Osteoblast (primary cell): Measurements from ENCODE around the gene FRMD5. TPM values are rescaled to one million over a fixed set of nuclear protein-coding genes. Genes with fewer than 3 reads are reported as not detected.

Experiments used
- DNase-seq: peaks from one replicate; pipeline ENCODE4 v3.0.0; 2011; ENCODE audit warnings: low spot score, mixed read lengths; ENCODE audit not compliant: insufficient read length; ENCODE audit errors: missing footprints
- H2AFZ ChIP-seq: 2 replicates; pipeline ENCODE4 v1.6.0; 2011; ENCODE audit warnings: mild to moderate bottlenecking, low read length
- H3K27ac ChIP-seq: 2 replicates; pipeline ENCODE4 v1.5.1; 2011; ENCODE audit warnings: mild to moderate bottlenecking, low read depth, low read length, moderate library complexity
- H3K27me3 ChIP-seq: 2 replicates; pipeline ENCODE4 v1.6.0; 2012; ENCODE audit warnings: mild to moderate bottlenecking, control low read depth, inconsistent platforms, low read length, moderate library complexity; ENCODE audit not compliant: insufficient read depth
- H3K36me3 ChIP-seq: 2 replicates; pipeline ENCODE4 v1.5.1; 2011; ENCODE audit warnings: mild to moderate bottlenecking, low read length, control low read depth, moderate library complexity; ENCODE audit not compliant: insufficient read depth
- H3K4me1 ChIP-seq: 2 replicates; pipeline ENCODE4 v1.5.1; 2011; ENCODE audit warnings: mild to moderate bottlenecking, low read length, control low read depth, moderate library complexity; ENCODE audit not compliant: insufficient read depth
- H3K4me2 ChIP-seq: 2 replicates; pipeline ENCODE4 v1.6.0; 2011; ENCODE audit warnings: mild to moderate bottlenecking, low read length; ENCODE audit not compliant: insufficient read depth
- H3K4me3 ChIP-seq: fragments of 200-600 bp; sonication (generic); 3 replicates; pipeline ENCODE4 v1.5.1; 2012; ENCODE audit warnings: mild to moderate bottlenecking, low read length, inconsistent platforms; ENCODE audit not compliant: insufficient read depth
- H3K79me2 ChIP-seq: 2 replicates; pipeline ENCODE4 v1.6.0; 2012; ENCODE audit warnings: mild to moderate bottlenecking, low read length, control low read depth, inconsistent platforms; ENCODE audit not compliant: insufficient read depth
- H3K9me3 ChIP-seq: 2 replicates; pipeline ENCODE4 v1.5.1; 2011; ENCODE audit warnings: low read depth, low read length, control low read depth
- H4K20me1 ChIP-seq: 2 replicates; pipeline ENCODE4 v1.6.0; 2012; ENCODE audit warnings: mild to moderate bottlenecking, low read length, control low read depth; ENCODE audit not compliant: insufficient read depth
- CTCF ChIP-seq: IDR thresholded peaks from 2 replicates; pipeline ENCODE4 v1.5.1; 2011; ENCODE audit warnings: mild to moderate bottlenecking, low read depth, low read length, moderate library complexity; ENCODE audit errors: extremely low read depth
- total RNA-seq: library from RNA; depleted of rRNA; stranded (reverse); fragments of >200 nt; gene quantifications from 2 replicates; pipeline ENCODE4 v1.2.3, GENCODE V29; 2012

The FRMD5 gene
- total RNA-seq, 1 donor: 3.3 TPM

GRCh38 chr15:43880406-43881194, 314.5 kb downstream of the FRMD5 start:
- DNase-seq: peak; percentile 81
- peaks cover 4% of the 10 kb centered on the region for H3K36me3 ChIP-seq
- no peaks in the 10 kb centered on the region for H3K4me1 ChIP-seq
- no peak overlapping the region for H3K4me2 ChIP-seq
- H3K4me3 ChIP-seq: no peak overlapping the region
- no peaks in the 10 kb centered on the region for H3K79me2 ChIP-seq
- H3K9me3 ChIP-seq: no peaks in the 10 kb centered on the region
- no peak for TF ChIP-seq CTCF
- no peaks in the 10 kb centered on the region for H3K27me3 ChIP-seq
- H2AFZ ChIP-seq: no peak overlapping the region
- H4K20me1 ChIP-seq: no peaks in the 10 kb centered on the region
- H3K27ac ChIP-seq: no peak overlapping the region

DNA sequence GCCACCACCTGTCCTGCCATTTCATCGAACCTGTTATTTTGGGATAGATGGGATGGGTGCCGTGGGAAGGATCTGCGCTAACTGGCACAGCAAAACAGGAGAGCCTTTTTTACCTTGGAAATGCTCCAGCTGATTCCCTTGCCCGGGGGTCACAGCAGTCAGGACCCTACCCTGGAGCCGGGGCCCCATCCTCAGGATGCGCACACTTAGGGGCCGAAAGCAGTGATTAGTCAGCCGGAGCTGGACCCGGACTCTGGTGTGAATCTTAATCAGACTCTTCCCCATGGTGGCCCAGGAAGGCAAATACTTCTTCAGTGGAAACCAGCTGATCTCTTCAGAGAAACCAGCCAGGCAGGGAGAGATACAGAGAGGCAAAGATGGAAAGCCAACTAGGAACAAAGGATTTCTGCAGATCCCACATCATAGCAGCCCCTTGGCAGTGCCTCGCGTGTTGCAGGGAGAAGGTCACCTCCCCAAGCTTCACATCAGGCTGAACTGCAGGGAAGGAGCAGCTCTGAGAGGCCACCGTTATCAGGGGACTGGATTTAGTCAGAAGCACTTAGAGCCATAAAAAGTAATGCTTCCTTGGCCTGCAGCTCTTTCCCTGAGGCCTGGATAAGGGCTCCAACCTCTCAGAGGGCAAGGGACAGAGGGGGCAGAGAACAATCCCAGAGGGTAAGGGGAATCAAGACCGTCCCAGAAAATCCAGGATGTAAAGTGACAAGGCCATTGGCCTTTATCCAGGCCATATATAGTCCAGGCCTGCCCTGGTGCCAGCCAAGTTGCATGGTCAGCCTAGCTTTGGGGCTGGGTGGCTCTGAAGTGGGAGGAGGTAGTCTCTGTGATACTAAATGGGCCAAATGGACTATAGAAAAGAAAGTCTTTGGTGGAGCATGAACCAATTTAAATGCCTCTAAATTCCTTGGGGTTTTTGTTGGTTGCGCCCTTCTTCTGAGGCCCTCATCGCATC, 315.4 kb downstream of the FRMD5 start:
- no peaks in the 10 kb centered on the region for H3K79me2 ChIP-seq
- H3K27ac ChIP-seq: no peak overlapping the region
- no peaks in the 10 kb centered on the region for H4K20me1 ChIP-seq
- H2AFZ ChIP-seq: no peak overlapping the region
- no peak for DNase-seq
- no peak overlapping the region for H3K4me2 ChIP-seq
- H3K4me1 ChIP-seq: no peaks in the 10 kb centered on the region
- peaks cover 4% of the 10 kb centered on the region for H3K36me3 ChIP-seq
- no peaks in the 10 kb centered on the region for H3K27me3 ChIP-seq
- no peak overlapping the region for H3K4me3 ChIP-seq
- no peaks in the 10 kb centered on the region for H3K9me3 ChIP-seq
- TF ChIP-seq CTCF: no peak

DNA sequence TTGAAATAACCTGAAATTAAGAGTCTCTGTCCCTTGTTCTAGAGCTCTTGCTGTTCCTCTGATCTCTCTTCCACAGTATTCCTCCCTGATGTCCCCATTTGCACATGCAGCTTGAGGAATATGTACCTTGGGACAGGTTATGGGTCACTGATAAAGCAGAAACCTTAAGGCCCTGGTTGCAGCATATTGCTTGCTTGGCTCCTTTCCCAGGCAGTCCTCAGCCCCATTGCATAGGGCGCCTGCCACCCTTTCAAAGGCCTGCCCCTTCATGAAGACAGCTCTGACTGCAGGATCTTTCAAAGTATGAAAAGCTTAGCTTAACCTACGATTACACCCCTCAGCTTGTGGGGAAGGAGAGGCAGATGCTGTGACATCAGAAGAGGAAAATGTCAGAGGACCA, 316.6 kb downstream of the FRMD5 start:
- H3K4me1 ChIP-seq: no peaks in the 10 kb centered on the region
- no peaks in the 10 kb centered on the region for H3K79me2 ChIP-seq
- no peaks in the 10 kb centered on the region for H3K27me3 ChIP-seq
- no peak for DNase-seq
- H2AFZ ChIP-seq: no peak overlapping the region
- TF ChIP-seq CTCF: no peak
- H4K20me1 ChIP-seq: no peaks in the 10 kb centered on the region
- no peak overlapping the region for H3K4me2 ChIP-seq
- no peak overlapping the region for H3K27ac ChIP-seq
- H3K9me3 ChIP-seq: no peaks in the 10 kb centered on the region
- no peak overlapping the region for H3K4me3 ChIP-seq
- peaks cover 12% of the 10 kb centered on the region for H3K36me3 ChIP-seq

GRCh38 chr15:43877371-43877770, 317.7 kb downstream of the FRMD5 start:
- no peak overlapping the region for H3K4me3 ChIP-seq
- no peaks in the 10 kb centered on the region for H3K27me3 ChIP-seq
- H3K4me1 ChIP-seq: no peaks in the 10 kb centered on the region
- H3K79me2 ChIP-seq: no peaks in the 10 kb centered on the region
- no peak for DNase-seq
- no peaks in the 10 kb centered on the region for H4K20me1 ChIP-seq
- no peak for TF ChIP-seq CTCF
- H3K36me3 ChIP-seq: peaks cover 14% of the 10 kb centered on the region
- no peak overlapping the region for H3K4me2 ChIP-seq
- H3K9me3 ChIP-seq: no peaks in the 10 kb centered on the region
- H2AFZ ChIP-seq: no peak overlapping the region
- H3K27ac ChIP-seq: no peak overlapping the region
